Measurements from ENCODE around the gene GALNTL6.

DNA sequence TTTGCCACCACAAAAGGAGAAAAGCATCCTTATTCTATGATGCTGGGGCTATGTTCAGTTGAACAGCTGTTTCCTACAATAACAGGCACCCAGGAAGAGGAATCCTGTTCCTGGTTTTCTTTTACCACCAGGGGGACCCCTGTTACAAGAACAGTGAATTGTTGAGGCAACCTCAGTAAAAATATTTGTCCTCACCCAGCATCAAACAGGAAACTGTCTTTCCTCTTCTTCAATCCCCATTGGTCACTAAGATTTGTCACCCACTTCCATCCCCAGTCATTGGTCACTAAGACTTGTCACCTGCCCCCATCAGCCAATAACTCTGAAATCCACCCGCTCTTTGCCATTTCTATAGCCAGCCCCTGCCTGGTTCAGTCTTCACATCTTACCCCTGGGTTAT, 1211.9 kb downstream of the GALNTL6 start:
- TF ChIP-seq, protein P1, sequence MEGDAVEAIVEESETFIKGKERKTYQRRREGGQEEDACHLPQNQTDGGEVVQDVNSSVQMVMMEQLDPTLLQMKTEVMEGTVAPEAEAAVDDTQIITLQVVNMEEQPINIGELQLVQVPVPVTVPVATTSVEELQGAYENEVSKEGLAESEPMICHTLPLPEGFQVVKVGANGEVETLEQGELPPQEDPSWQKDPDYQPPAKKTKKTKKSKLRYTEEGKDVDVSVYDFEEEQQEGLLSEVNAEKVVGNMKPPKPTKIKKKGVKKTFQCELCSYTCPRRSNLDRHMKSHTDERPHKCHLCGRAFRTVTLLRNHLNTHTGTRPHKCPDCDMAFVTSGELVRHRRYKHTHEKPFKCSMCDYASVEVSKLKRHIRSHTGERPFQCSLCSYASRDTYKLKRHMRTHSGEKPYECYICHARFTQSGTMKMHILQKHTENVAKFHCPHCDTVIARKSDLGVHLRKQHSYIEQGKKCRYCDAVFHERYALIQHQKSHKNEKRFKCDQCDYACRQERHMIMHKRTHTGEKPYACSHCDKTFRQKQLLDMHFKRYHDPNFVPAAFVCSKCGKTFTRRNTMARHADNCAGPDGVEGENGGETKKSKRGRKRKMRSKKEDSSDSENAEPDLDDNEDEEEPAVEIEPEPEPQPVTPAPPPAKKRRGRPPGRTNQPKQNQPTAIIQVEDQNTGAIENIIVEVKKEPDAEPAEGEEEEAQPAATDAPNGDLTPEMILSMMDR (IDR thresholded peaks at IDR 0.05; ENCODE audit: poor library complexity, severe bottlenecking): peak; percentile 81
- TF ChIP-seq EP300 (conservative IDR thresholded peaks at IDR 0.05; ENCODE audit: poor library complexity, severe bottlenecking): no peak
- TF ChIP-seq, protein P2, sequence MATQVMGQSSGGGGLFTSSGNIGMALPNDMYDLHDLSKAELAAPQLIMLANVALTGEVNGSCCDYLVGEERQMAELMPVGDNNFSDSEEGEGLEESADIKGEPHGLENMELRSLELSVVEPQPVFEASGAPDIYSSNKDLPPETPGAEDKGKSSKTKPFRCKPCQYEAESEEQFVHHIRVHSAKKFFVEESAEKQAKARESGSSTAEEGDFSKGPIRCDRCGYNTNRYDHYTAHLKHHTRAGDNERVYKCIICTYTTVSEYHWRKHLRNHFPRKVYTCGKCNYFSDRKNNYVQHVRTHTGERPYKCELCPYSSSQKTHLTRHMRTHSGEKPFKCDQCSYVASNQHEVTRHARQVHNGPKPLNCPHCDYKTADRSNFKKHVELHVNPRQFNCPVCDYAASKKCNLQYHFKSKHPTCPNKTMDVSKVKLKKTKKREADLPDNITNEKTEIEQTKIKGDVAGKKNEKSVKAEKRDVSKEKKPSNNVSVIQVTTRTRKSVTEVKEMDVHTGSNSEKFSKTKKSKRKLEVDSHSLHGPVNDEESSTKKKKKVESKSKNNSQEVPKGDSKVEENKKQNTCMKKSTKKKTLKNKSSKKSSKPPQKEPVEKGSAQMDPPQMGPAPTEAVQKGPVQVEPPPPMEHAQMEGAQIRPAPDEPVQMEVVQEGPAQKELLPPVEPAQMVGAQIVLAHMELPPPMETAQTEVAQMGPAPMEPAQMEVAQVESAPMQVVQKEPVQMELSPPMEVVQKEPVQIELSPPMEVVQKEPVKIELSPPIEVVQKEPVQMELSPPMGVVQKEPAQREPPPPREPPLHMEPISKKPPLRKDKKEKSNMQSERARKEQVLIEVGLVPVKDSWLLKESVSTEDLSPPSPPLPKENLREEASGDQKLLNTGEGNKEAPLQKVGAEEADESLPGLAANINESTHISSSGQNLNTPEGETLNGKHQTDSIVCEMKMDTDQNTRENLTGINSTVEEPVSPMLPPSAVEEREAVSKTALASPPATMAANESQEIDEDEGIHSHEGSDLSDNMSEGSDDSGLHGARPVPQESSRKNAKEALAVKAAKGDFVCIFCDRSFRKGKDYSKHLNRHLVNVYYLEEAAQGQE (IDR thresholded peaks at IDR 0.05; ENCODE audit: borderline replicate concordance): no peak
- TF ChIP-seq POLR2AphosphoS5 (IDR thresholded peaks at IDR 0.05): no peak
- TF ChIP-seq EZH2 (IDR thresholded peaks at IDR 0.05; ENCODE audit: borderline replicate concordance, insufficient read depth, low read length, poor library complexity, severe bottlenecking): no peak
- TF ChIP-seq RAD21 (conservative IDR thresholded peaks at IDR 0.05): peak; percentile 82
- TF ChIP-seq MXI1 (conservative IDR thresholded peaks at IDR 0.05; ENCODE audit: poor library complexity, severe bottlenecking): no peak
- TF ChIP-seq SMC3 (conservative IDR thresholded peaks at IDR 0.05; ENCODE audit: poor library complexity): peak; percentile 91
